Stimulated activated CD8-positive, alpha-beta memory T cell treated with anti-CD3 and anti-CD28 coated beads, Interleukin-4, amount 100 ng/mL, for 1 hour (primary cell): ENCODE measurements around the gene MEX3C.

Experiments
- DNase-seq, 2 donors: peaks; one replicate each; pipeline ENCODE4 v3.0.0-alpha.2; 2020; ENCODE audit warnings: low read depth in 2 of 2, low spot score in 1 of 2

MEX3C gene

GRCh38 chr18:51154431-51155063 is 42.9 kb downstream of the MEX3C start:
- no peak for DNase-seq

- peak in 1 of 2 donors; percentile 30 for DNase-seq
Measured at GRCh38 chr18:51153659-51154371, 43.7 kb downstream of the MEX3C start.

GRCh38 chr18:51151568-51152511 is 45.6 kb downstream of the MEX3C start:
- peak in 1 of 2 donors; percentile 49 for DNase-seq

- no peak for DNase-seq
Measured at GRCh38 chr18:51151185-51151567, 46.3 kb downstream of the MEX3C start.

- DNase-seq: no peak
Measured at GRCh38 chr18:51150113-51150700, 47.3 kb downstream of the MEX3C start.

- DNase-seq: no peak
Measured at GRCh38 chr18:51149670-51150069, 47.8 kb downstream of the MEX3C start.

GRCh38 chr18:51146909-51147308 is 50.6 kb downstream of the MEX3C start:
- no peak for DNase-seq

GRCh38 chr18:51138936-51139335 is 58.5 kb downstream of the MEX3C start:
- no peak for DNase-seq

- no peak for DNase-seq
Measured at GRCh38 chr18:51137891-51138290, 59.6 kb downstream of the MEX3C start.

GRCh38 chr18:51137026-51137729 is 60.3 kb downstream of the MEX3C start:
- no peak for DNase-seq

- no peak for DNase-seq
Measured at GRCh38 chr18:51135795-51136194, 61.7 kb downstream of the MEX3C start.

- DNase-seq: no peak
Measured at GRCh38 chr18:51135364-51135763, 62.1 kb downstream of the MEX3C start.

GRCh38 chr18:51134721-51135120 is 62.8 kb downstream of the MEX3C start:
- no peak for DNase-seq

GRCh38 chr18:51133580-51134160 is 63.8 kb downstream of the MEX3C start:
- no peak for DNase-seq

- no peak for DNase-seq
Measured at GRCh38 chr18:51132256-51132935, 65.1 kb downstream of the MEX3C start.

- no peak for DNase-seq
Measured at GRCh38 chr18:51128533-51128932, 68.9 kb downstream of the MEX3C start.

- no peak for DNase-seq
Measured at GRCh38 chr18:51127664-51128063, 69.8 kb downstream of the MEX3C start.

- DNase-seq: no peak
Measured at GRCh38 chr18:51125976-51126375, 71.5 kb downstream of the MEX3C start.
